Vagina (tissue), 1 donor: ENCODE results near the gene ZNF165. TPM values are rescaled to one million over a fixed set of nuclear protein-coding genes. Genes with fewer than 3 reads are reported as not detected.

Source experiments
- total RNA-seq: library from RNA; depleted of rRNA; stranded (reverse); fragments of >200 nt; gene quantifications from one replicate; pipeline ENCODE4 v1.2.3, GENCODE V29; 2016

The ZNF165 gene
- total RNA-seq, 1 donor from 2014 or later, result 3.7 TPM

Other genes starting within 250 kb of the ZNF165 start
- gene OR2B2, start 168.2 kb upstream of the ZNF165 start, total RNA-seq, result not detected
- gene OR2B6, start 123.3 kb upstream of the ZNF165 start, total RNA-seq, result not detected
- gene ZSCAN16, start 44.0 kb downstream of the ZNF165 start, total RNA-seq, result 1.2 TPM
- gene ZKSCAN8, start 61.3 kb downstream of the ZNF165 start, total RNA-seq, result 14.5 TPM
- gene ZSCAN9, start 144.7 kb downstream of the ZNF165 start, total RNA-seq, result 11.3 TPM
- gene ZKSCAN4, start 171.7 kb downstream of the ZNF165 start, total RNA-seq, result 5.9 TPM
- not detected for gene NKAPL, start 178.7 kb downstream of the ZNF165 start, total RNA-seq
- 18.7 TPM for gene ZSCAN26, start 186.6 kb downstream of the ZNF165 start, total RNA-seq
- 5.2 TPM for gene PGBD1, start 201.0 kb downstream of the ZNF165 start, total RNA-seq